Left lung (tissue), 10 donors: Measurements from ENCODE around the gene BARHL1. TPM values are rescaled to one million over a fixed set of nuclear protein-coding genes. Genes with fewer than 3 reads are reported as not detected.

Source experiments
- ATAC-seq: fragments of 200-7000 bp; cut with Tn5 transposase; one replicate; pipeline ENCODE4 v1.9.1; 2020; ENCODE audit warnings: moderate library complexity
- DNase-seq, 4 donors: peaks; one replicate each; pipeline ENCODE4 v3.0.0-alpha.2; 2013 to 2020
- H3K27ac ChIP-seq, 2 donors: fragments of 200-600 bp; sonication (generic) in 1 of 2; one replicate each; pipeline versions ENCODE4 v1.5.0 to v1.8.0; 2020 to 2021
- H3K27me3 ChIP-seq, 2 donors: fragments of 200-600 bp; sonication (generic) in 1 of 2; one replicate each; pipeline versions ENCODE4 v1.5.0 to v1.8.0; 2020 to 2021
- H3K36me3 ChIP-seq, 2 donors: fragments of 200-600 bp; sonication (generic) in 1 of 2; one replicate each; pipeline versions ENCODE4 v1.5.0 to v1.8.0; 2020 to 2021
- H3K4me1 ChIP-seq, 2 donors: fragments of 200-600 bp; one replicate each; pipeline ENCODE4 v1.8.0; 2021
- H3K4me3 ChIP-seq, 2 donors: fragments of 200-600 bp; sonication (generic) in 1 of 2; one replicate each; pipeline versions ENCODE4 v1.5.0 to v1.8.0; 2020 to 2021; ENCODE audit warnings: mild to moderate bottlenecking in 1 of 2
- H3K9me3 ChIP-seq, 2 donors: fragments of 200-600 bp; sonication (generic) in 1 of 2; one replicate each; pipeline versions ENCODE4 v1.5.0 to v1.8.0; 2020 to 2021
- CTCF ChIP-seq, 2 donors: fragments of 200-600 bp; sonication (generic) in 1 of 2; IDR thresholded peaks; one replicate each; pipeline versions ENCODE4 v1.5.0 to v1.8.0; 2021; ENCODE audit warnings: antibody characterized with exemption in 2 of 2
- intact Hi-C, 2 donors: fragments of 100-400 bp; cut with DNase I; formaldehyde crosslinking; loops; one replicate each; pipeline versions ENCODE4 v1.11.2 to v1.14.2; 2022
- polyA plus RNA-seq, 6 donors: library from polyadenylated mRNA; unstranded; fragments of 120-200 nt; gene quantifications; one replicate each; pipeline ENCODE4 v1.2.1, GENCODE V29; 2013; ENCODE audit not compliant: insufficient read length in 6 of 6
- total RNA-seq, 2 donors: library from RNA; stranded (reverse); fragmentation: NEBNext Ultra II Directional; extraction: Animal tissue kit (Norgen Biotek cat#: 25700); gene quantifications; one replicate each; pipeline ENCODE4 v1.2.1, GENCODE V29; 2021
- donor health status: DM: no; HTN: yes; CAD: no.
- donor health status: DM: no; HTN: no; CAD: no.

The BARHL1 gene
- total and polyA plus RNA-seq, 8 donors, result not detected

- intact Hi-C loops, result no loop called here
- H3K36me3 ChIP-seq, result peaks cover 0 to 63% of the 10 kb centered on the region in 2 donors
Measured at GRCh38 chr9:132632413-132633129, 50.2 kb downstream of the BARHL1 start.

GRCh38 chr9:132634327-132634726 is 51.9 kb downstream of the BARHL1 start:
- Histone ChIP-seq H3K36me3 (peaks cover 0 to 64% of the 10 kb centered on the region in 2 donors), H3K4me3 (no peak overlapping the region), H3K27ac (no peak overlapping the region), H3K4me1 (no peaks in the 10 kb centered on the region), H3K27me3 (no peaks in the 10 kb centered on the region), H3K9me3 (no peaks in the 10 kb centered on the region)
- intact Hi-C loops, result no loop called here
- ATAC-seq (no peak), DNase-seq (no peak)
- no peak for TF ChIP-seq CTCF (IDR thresholded peaks at IDR 0.05)

More at GRCh38 chr9:132632413-132633129, 50.2 kb downstream of the BARHL1 start:
- Histone ChIP-seq H3K4me1 (no peaks in the 10 kb centered on the region), H3K27ac (no peak overlapping the region), H3K4me3 (no peak overlapping the region), H3K9me3 (no peaks in the 10 kb centered on the region), H3K27me3 (no peaks in the 10 kb centered on the region)
- DNase-seq (no peak), ATAC-seq (no peak)
- TF ChIP-seq CTCF (IDR thresholded peaks at IDR 0.05), result no peak

GRCh38 chr9:132637351-132637750 is 54.9 kb downstream of the BARHL1 start:
- intact Hi-C loops, result no loop called here
- DNase-seq (no peak), ATAC-seq (peak; percentile 40)

GRCh38 chr9:132637801-132638200 is 55.4 kb downstream of the BARHL1 start:
- ATAC-seq (no peak), DNase-seq (no peak)
- intact Hi-C loops, result no loop called here
- no peak overlapping the region for H3K27ac ChIP-seq
- H3K27me3 ChIP-seq, result no peaks in the 10 kb centered on the region
- TF ChIP-seq CTCF (IDR thresholded peaks at IDR 0.05), result no peak
- peaks cover 0 to 74% of the 10 kb centered on the region in 2 donors for H3K36me3 ChIP-seq
- H3K4me3 ChIP-seq, result no peak overlapping the region
- H3K4me1 ChIP-seq, result no peaks in the 10 kb centered on the region
- H3K9me3 ChIP-seq, result no peaks in the 10 kb centered on the region

More at GRCh38 chr9:132637351-132637750, 54.9 kb downstream of the BARHL1 start:
- H3K4me1 ChIP-seq, result no peaks in the 10 kb centered on the region
- H3K27ac ChIP-seq, result no peak overlapping the region
- TF ChIP-seq CTCF (IDR thresholded peaks at IDR 0.05), result no peak
- no peak overlapping the region for H3K4me3 ChIP-seq
- peaks cover 0 to 70% of the 10 kb centered on the region in 2 donors for H3K36me3 ChIP-seq
- no peaks in the 10 kb centered on the region for H3K27me3 ChIP-seq
- no peaks in the 10 kb centered on the region for H3K9me3 ChIP-seq

- Histone ChIP-seq H3K4me1 (no peaks in the 10 kb centered on the region), H3K36me3 (peaks cover 0 to 79% of the 10 kb centered on the region in 2 donors), H3K4me3 (no peak overlapping the region), H3K27ac (no peak overlapping the region), H3K27me3 (no peaks in the 10 kb centered on the region), H3K9me3 (no peaks in the 10 kb centered on the region)
- intact Hi-C loops, result no loop called here
- DNase-seq (no peak), ATAC-seq (no peak)
- no peak for TF ChIP-seq CTCF (IDR thresholded peaks at IDR 0.05)
Measured at GRCh38 chr9:132638240-132638639, 55.8 kb downstream of the BARHL1 start.
